ENCODE results near the gene P4HB.

GRCh38 chr17:81885869-81886548, 25.7 kb upstream of the P4HB start:
- TF ChIP-seq POLR2A (IDR thresholded peaks at IDR 0.05) (no peak), CTCF (IDR thresholded peaks at IDR 0.05) (no peak)
